ENCODE data around the gene JUN.
A peak's percentile ranks its signal among the peaks of the same experiment; 100 is the strongest.

The JUN gene

GRCh38 chr1:58782178-58783089 lies 1.4 kb downstream of the JUN start:
- peak; percentile 78 for DNase-seq

GRCh38 chr1:58781541-58782177 lies 2.2 kb downstream of the JUN start:
- DNase-seq = peak; percentile 75

GRCh38 chr1:58780836-58781452 lies 2.9 kb downstream of the JUN start:
- no peak for DNase-seq

GRCh38 chr1:58780411-58780810 lies 3.4 kb downstream of the JUN start:
- no peak for DNase-seq

- DNase-seq = no peak
Measured at GRCh38 chr1:58779801-58780382, 4.0 kb downstream of the JUN start.

GRCh38 chr1:58779059-58779754 lies 4.6 kb downstream of the JUN start:
- DNase-seq = no peak

- no peak for DNase-seq
Measured at GRCh38 chr1:58778385-58779000, 5.4 kb downstream of the JUN start.

GRCh38 chr1:58774027-58774426 lies 9.8 kb downstream of the JUN start:
- no peak for DNase-seq

GRCh38 chr1:58773406-58773840 lies 10.4 kb downstream of the JUN start:
- DNase-seq = peak; percentile 40

- no peak for DNase-seq
Measured at GRCh38 chr1:58769809-58770320, 14.0 kb downstream of the JUN start.

GRCh38 chr1:58768971-58769808 lies 14.7 kb downstream of the JUN start:
- DNase-seq = peak; percentile 55

GRCh38 chr1:58768191-58768731 lies 15.6 kb downstream of the JUN start:
- no peak for DNase-seq

GRCh38 chr1:58767143-58767542 lies 16.7 kb downstream of the JUN start:
- no peak for DNase-seq

GRCh38 chr1:58765441-58765840 lies 18.4 kb downstream of the JUN start:
- peak; percentile 35 for DNase-seq

GRCh38 chr1:58765006-58765405 lies 18.8 kb downstream of the JUN start:
- DNase-seq = no peak

- no peak for DNase-seq
Measured at GRCh38 chr1:58764294-58764978, 19.4 kb downstream of the JUN start.

- no peak for DNase-seq
Measured at GRCh38 chr1:58763214-58763613, 20.6 kb downstream of the JUN start.

GRCh38 chr1:58762806-58763205 lies 21.0 kb downstream of the JUN start:
- DNase-seq = no peak

GRCh38 chr1:58755468-58755872 lies 28.4 kb downstream of the JUN start:
- DNase-seq = peak; percentile 80
